Lung (tissue), 12 donors: ENCODE measurements around the gene FERD3L. TPM values are rescaled to one million over a fixed set of nuclear protein-coding genes. Genes with fewer than 3 reads are reported as not detected.
A peak's percentile ranks its signal among the peaks of the same experiment; 100 is the strongest.

Experiments used
- ATAC-seq: fragments of 200-7000 bp; cut with Tn5 transposase; one replicate; pipeline ENCODE4 v1.9.1; 2020; ENCODE audit warnings: moderate number of reproducible peaks; ENCODE audit not compliant: insufficient read depth, low FRiP score
- DNase-seq, 3 donors: peaks; one replicate each; pipeline ENCODE4 v3.0.0-alpha.2; 2013 to 2017
- H3K27ac ChIP-seq, 2 donors: one replicate each; pipeline ENCODE4 v1.5.1; 2013; ENCODE audit warnings: mild to moderate bottlenecking in 2 of 2, moderate library complexity in 2 of 2, control low read depth in 1 of 2, inconsistent platforms in 1 of 2, low read depth in 1 of 2, low read length in 1 of 2
- H3K27me3 ChIP-seq, 3 donors: one replicate each; pipeline ENCODE4 v1.5.1; 2013; ENCODE audit warnings: low read length in 2 of 3; ENCODE audit not compliant: control insufficient read depth in 3 of 3, insufficient read depth in 3 of 3
- H3K36me3 ChIP-seq, 4 donors: one replicate each; pipeline ENCODE4 v1.5.1; 2013; ENCODE audit warnings: low read length in 4 of 4, mild to moderate bottlenecking in 1 of 4, moderate library complexity in 1 of 4; ENCODE audit not compliant: control insufficient read depth in 4 of 4, insufficient read depth in 4 of 4
- H3K4me1 ChIP-seq, 5 donors: one replicate each; pipeline ENCODE4 v1.5.1; 2013; ENCODE audit warnings: low read length in 5 of 5, mild to moderate bottlenecking in 2 of 5, moderate library complexity in 1 of 5; ENCODE audit not compliant: control insufficient read depth in 5 of 5, insufficient read depth in 5 of 5
- H3K4me3 ChIP-seq: one replicate; pipeline ENCODE4 v1.5.1; 2013; ENCODE audit warnings: mild to moderate bottlenecking, control low read depth, moderate library complexity
- H3K9ac ChIP-seq, 2 donors: one replicate each; pipeline ENCODE4 v1.5.1; 2013; ENCODE audit warnings: low read length in 2 of 2, control low read depth in 1 of 2; ENCODE audit not compliant: insufficient read depth in 1 of 2
- H3K9me3 ChIP-seq, 4 donors: one replicate each; pipeline ENCODE4 v1.5.1; 2013; ENCODE audit warnings: low read length in 3 of 4, mild to moderate bottlenecking in 1 of 4, moderate library complexity in 1 of 4; ENCODE audit not compliant: control insufficient read depth in 4 of 4, insufficient read depth in 3 of 4
- WGBS, 2 donors: extraction: QIAGEN DNeasy Blood & Tissue Kit; methylation state at CpG; one replicate each; pipeline ENCODE4 v1.1.7; 2013; 5-methylcytosine and 5-hydroxymethylcytosine counted together
- polyA plus RNA-seq, 2 donors: library from polyadenylated mRNA; stranded (reverse); fragments of 200-250 nt; gene quantifications; one replicate each; pipeline ENCODE4 v1.2.1, GENCODE V29; 2013
- total RNA-seq, 2 donors: library from RNA; depleted of rRNA in 1 of 2; stranded (reverse); fragments of >200 nt in 1 of 2; gene quantifications; one replicate each; pipeline ENCODE4 v1.2.1, GENCODE V29; 2014 to 2021
- TF ChIP-seq, protein P1 (sequence below): IDR thresholded peaks from 2 replicates; pipeline ENCODE4 v1.5.1; 2012; ENCODE audit warnings: mild to moderate bottlenecking; ENCODE audit errors: control extremely low read depth, extremely low read depth
- donor health status: control.
- donor health status: control.
- donor health status: Bipolar disorder and iron deficiency.
- donor health status: healthy.
- donor health status: DM: yes; HTN: yes; CAD: no.

FERD3L gene
- total and polyA plus RNA-seq, 4 donors, result not detected

DNA sequence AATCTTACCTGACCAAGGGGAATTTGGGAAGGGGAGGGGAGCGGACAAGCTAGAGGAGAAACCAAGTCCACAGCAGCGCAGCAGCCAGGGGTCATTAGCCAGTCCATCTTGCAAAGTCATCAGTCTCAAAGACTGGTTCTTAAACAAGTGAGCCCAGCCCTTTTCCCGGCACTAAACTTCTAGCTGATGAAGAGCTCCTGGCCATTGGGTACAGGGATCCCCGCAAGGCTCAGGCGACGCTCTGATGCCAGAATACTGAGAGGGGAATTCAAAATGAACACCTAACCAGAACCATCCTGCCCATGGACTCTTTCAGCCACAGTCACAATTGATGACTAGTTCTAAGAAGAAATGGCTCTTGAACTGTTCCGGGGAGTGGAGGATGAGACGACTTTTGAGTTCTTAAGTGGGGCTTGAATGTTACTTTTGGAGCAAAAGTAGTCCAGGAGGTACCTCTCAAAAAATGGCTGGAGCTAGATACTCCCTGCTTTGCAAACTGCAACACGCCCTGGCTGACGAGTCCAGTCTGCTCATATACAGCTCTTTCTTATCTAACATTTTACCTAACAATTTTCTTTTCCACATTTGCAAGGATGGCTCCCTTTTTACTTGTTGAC is 25.2 kb downstream of the FERD3L start:
- H3K4me3 ChIP-seq, result no peak overlapping the region
- WGBS, 2 donors, result 14 to 22% methylated on average over 10 of the region's 10 CpGs

DNA sequence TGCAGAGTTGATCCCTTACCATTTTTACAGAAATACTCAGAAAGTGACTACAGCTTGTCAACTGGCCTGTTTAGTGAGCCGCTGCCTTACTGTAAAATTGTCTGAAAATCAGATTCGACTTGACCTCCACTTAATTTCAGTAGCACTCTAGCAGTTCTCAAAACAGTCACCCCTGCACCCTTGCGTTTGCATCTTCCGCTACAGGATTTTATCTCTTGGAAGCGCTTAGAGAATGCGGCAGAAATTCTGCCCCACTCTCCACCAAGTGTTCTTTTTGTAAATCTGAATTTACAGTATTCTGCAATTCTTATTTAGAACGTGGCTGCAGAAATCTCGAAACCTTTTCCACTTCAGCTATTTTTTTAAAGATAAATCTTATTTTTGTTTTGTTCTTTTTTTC is 25.8 kb downstream of the FERD3L start:
- Histone ChIP-seq H3K9ac (no peak overlapping the region), H3K27me3 (peaks cover 19 to 85% (median 73%) of the 10 kb centered on the region in 3 donors), H3K9me3 (peaks cover 0 to 3% (median 0%) of the 10 kb centered on the region in 4 donors), H3K27ac (no peak overlapping the region), H3K4me3 (no peak overlapping the region), H3K36me3 (no peaks in the 10 kb centered on the region), H3K4me1 (peaks cover 0 to 17% (median 7%) of the 10 kb centered on the region in 5 donors)
- DNase-seq (peak in 1 of 3 donors; percentile 3), ATAC-seq (no peak)
- TF ChIP-seq, protein P1, sequence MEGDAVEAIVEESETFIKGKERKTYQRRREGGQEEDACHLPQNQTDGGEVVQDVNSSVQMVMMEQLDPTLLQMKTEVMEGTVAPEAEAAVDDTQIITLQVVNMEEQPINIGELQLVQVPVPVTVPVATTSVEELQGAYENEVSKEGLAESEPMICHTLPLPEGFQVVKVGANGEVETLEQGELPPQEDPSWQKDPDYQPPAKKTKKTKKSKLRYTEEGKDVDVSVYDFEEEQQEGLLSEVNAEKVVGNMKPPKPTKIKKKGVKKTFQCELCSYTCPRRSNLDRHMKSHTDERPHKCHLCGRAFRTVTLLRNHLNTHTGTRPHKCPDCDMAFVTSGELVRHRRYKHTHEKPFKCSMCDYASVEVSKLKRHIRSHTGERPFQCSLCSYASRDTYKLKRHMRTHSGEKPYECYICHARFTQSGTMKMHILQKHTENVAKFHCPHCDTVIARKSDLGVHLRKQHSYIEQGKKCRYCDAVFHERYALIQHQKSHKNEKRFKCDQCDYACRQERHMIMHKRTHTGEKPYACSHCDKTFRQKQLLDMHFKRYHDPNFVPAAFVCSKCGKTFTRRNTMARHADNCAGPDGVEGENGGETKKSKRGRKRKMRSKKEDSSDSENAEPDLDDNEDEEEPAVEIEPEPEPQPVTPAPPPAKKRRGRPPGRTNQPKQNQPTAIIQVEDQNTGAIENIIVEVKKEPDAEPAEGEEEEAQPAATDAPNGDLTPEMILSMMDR, result no peak
- 13 to 16% methylated on average over 8 of the region's 8 CpGs for WGBS, 2 donors

More for the DNA sequence above, 25.2 kb downstream of the FERD3L start:
- TF ChIP-seq, protein P1, result no peak
- DNase-seq (no peak), ATAC-seq (no peak)
- Histone ChIP-seq H3K27ac (no peak overlapping the region), H3K9ac (no peak overlapping the region), H3K27me3 (peaks cover 19 to 79% (median 67%) of the 10 kb centered on the region in 3 donors), H3K4me1 (peaks cover 0 to 17% (median 7%) of the 10 kb centered on the region in 5 donors), H3K9me3 (peaks cover 0 to 3% (median 0%) of the 10 kb centered on the region in 4 donors), H3K36me3 (no peaks in the 10 kb centered on the region)

DNA sequence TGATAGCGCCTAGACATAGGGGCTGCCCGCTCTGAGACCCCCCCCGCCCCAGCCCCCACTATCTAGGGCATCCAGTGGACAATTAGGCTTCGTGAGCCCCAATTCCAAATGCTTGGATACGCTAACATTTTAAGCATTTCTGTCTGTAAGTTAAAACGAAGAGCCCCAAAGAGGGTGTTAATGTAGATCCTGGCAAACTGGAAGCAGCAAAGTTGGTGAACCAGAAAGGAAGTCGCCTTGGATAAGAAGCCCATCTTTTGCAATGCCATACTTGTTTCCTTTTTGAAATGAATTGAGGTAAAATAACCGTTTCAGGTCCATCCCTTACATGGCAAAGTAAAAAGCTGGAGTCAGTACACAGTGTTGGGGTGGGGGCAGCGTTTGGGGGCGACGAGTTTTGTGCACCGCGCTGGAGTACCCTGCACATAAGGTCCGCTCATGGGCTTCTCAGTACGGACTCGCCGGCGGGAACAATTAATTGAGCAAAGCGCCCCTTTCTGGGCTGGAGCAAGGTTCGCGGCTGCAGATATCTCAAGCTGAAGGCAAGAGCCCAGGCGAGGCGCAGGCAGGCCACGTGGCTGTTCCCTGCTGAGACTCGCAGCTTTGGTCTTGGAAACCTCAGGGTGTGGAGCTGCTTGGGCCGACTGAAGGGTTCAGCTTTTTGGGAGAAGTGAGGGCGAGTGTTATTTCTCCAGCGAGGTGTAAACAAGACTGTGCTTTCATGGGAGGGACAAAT is 26.4 kb downstream of the FERD3L start:
- no peak for ATAC-seq
- no peak overlapping the region for H3K4me3 ChIP-seq
- WGBS, 2 donors, result 4 to 7% methylated on average over 28 of the region's 28 CpGs

More for the DNA sequence above, 26.4 kb downstream of the FERD3L start:
- H3K9me3 ChIP-seq, result peaks cover 0 to 3% (median 0%) of the 10 kb centered on the region in 4 donors
- H3K27me3 ChIP-seq, result peaks cover 19 to 85% (median 79%) of the 10 kb centered on the region in 3 donors
- no peak overlapping the region for H3K27ac ChIP-seq
- no peaks in the 10 kb centered on the region for H3K36me3 ChIP-seq
- TF ChIP-seq, protein P1, result no peak
- H3K9ac ChIP-seq, result no peak overlapping the region
- peaks cover 0 to 17% (median 7%) of the 10 kb centered on the region in 5 donors for H3K4me1 ChIP-seq
- DNase-seq, result peak in 2 of 3 donors; percentile 14 to 23
